Mucosa of descending colon (tissue), 3 donors: Measurements from ENCODE around the gene OPCML. TPM values are rescaled to one million over a fixed set of nuclear protein-coding genes. Genes with fewer than 3 reads are reported as not detected.

ENCODE experiments used
- ATAC-seq: fragments of 200-7000 bp; cut with Tn5 transposase; one replicate; pipeline ENCODE4 v1.9.1; 2020; ENCODE audit warnings: mild to moderate bottlenecking, moderate library complexity
- DNase-seq, 3 donors: peaks; one replicate each; pipeline ENCODE4 v3.0.0-alpha.2; 2020
- H3K36me3 ChIP-seq: fragments of 200-600 bp; one replicate; pipeline ENCODE4 v1.8.0; 2021; ENCODE audit warnings: low read depth, mild to moderate bottlenecking
- H3K4me1 ChIP-seq: fragments of 200-600 bp; one replicate; pipeline ENCODE4 v1.8.0; 2021; ENCODE audit warnings: low read depth, mild to moderate bottlenecking
- H3K4me3 ChIP-seq: fragments of 200-600 bp; one replicate; pipeline ENCODE4 v1.8.0; 2021; ENCODE audit warnings: mild to moderate bottlenecking
- H3K9me3 ChIP-seq: fragments of 200-600 bp; one replicate; pipeline ENCODE4 v1.8.0; 2021; ENCODE audit warnings: mild to moderate bottlenecking
- CTCF ChIP-seq: fragments of 200-600 bp; IDR thresholded peaks from one replicate; pipeline ENCODE4 v1.8.0; 2022; ENCODE audit warnings: antibody characterized with exemption, mild to moderate bottlenecking
- intact Hi-C, 2 donors: fragments of 100-400 bp; cut with DNase I in 1 of 2; cut with micrococcal nuclease in 1 of 2; formaldehyde crosslinking; loops; one replicate each; pipeline versions ENCODE4 v1.11.0 to v1.11.1; 2022; cut with DNase I, micrococcal nuclease
- total RNA-seq, 3 donors: library from RNA; stranded (reverse); fragmentation: NEBNext Ultra II Directional in 2 of 3; extraction: Animal tissue kit (Norgen Biotek cat#: 25700) in 2 of 3; gene quantifications; one replicate each; pipeline versions ENCODE4 v1.2.1 to v1.2.4, GENCODE V29; 2021 to 2023
- donor health status: DM: no; HTN: no; CAD: no; lungs with moderate emphysema.
- donor health status: DM: no; HTN: no; CAD: no.
- donor health status: DM: no; HTN: yes; CAD: no.

The OPCML gene
- total RNA-seq, 3 donors from 2014 or later: 0.10 to 0.47 TPM; not detected in 1

- TF ChIP-seq CTCF: no peak
- Histone ChIP-seq H3K36me3 (no peaks in the 10 kb centered on the region), H3K9me3 (no peaks in the 10 kb centered on the region), H3K4me3 (no peak overlapping the region), H3K4me1 (no peaks in the 10 kb centered on the region)
- intact Hi-C loops: no loop called here
- ATAC-seq (no peak), DNase-seq (no peak)
Observed at GRCh38 chr11:133070791-133071190, 461.5 kb downstream of the OPCML start.

DNA sequence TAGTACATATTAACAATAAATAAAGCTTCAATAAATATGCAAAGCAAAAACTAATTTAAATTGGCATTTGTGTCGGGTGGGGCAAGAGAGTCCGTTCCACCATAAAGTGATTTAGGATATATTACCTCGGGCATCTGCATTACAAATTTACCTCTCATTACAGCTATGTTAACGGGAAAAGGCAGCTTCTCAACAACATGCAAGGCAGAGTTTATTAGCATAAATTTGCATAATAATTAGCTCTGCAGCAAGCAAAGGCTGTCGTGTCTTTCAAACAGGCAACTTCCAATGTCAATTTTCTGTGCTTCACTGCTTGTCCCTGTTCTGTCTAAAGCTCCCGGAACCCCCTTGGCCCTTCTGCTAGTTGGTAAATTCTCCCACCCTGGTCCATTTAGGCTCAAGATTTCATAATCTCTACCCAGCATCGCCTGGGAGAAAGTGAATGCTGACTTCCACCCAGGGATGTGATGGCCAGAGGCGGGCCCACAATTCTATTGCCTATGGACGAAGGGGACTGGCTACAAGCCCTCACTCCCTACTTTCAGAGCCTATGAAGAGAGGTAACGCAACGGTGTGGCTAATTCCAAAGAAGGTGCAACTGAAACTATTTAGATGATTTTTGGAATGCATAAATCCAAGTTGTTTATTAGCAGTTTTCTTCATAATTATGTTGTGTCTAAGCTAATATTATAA, 462.1 kb downstream of the OPCML start:
- DNase-seq (no peak), ATAC-seq (no peak)
- Histone ChIP-seq H3K9me3 (no peaks in the 10 kb centered on the region), H3K4me3 (no peak overlapping the region), H3K36me3 (no peaks in the 10 kb centered on the region), H3K4me1 (no peaks in the 10 kb centered on the region)
- no peak for TF ChIP-seq CTCF
- intact Hi-C loops: no loop called here

DNA sequence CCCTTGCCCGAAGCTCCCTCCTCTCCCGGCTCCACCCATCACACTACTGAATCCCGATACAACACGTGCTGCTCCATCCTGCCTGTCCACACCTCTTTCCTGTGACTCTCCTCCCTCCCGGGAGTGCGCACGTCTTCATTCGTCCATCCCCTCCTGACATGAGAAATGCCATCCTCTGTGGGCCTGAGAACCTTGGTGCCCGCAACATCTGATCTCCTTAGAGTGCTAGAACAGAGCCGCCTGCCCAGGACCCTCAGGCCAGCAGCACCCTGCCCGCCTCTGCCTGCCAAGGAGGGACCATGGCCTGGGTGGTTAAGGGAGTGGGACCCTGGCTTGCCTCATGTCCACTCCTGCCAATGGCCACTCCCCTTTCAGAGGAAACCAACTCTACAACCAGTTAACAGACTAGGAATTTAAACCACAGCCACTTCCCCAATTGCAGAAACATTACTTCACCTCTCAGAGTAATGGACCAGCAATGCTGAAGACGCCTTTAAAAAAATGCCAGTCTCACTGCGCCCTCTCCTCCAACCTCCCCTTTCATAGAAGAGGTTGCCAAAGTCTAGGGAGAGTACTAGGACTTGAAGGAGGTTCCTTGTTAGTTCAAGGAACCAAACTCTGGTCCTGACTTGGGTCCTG, 466.3 kb downstream of the OPCML start:
- Histone ChIP-seq H3K36me3 (no peaks in the 10 kb centered on the region), H3K4me1 (no peaks in the 10 kb centered on the region), H3K9me3 (no peaks in the 10 kb centered on the region), H3K4me3 (no peak overlapping the region)
- no peak for TF ChIP-seq CTCF
- DNase-seq: no peak
- ATAC-seq: no peak
- intact Hi-C loops: no loop called here

- ATAC-seq (no peak), DNase-seq (no peak)
- Histone ChIP-seq H3K4me1 (no peaks in the 10 kb centered on the region), H3K4me3 (no peak overlapping the region), H3K9me3 (no peaks in the 10 kb centered on the region), H3K36me3 (no peaks in the 10 kb centered on the region)
- intact Hi-C loops: no loop called here
- no peak for TF ChIP-seq CTCF
Observed at GRCh38 chr11:133064961-133065360, 467.3 kb downstream of the OPCML start.

GRCh38 chr11:133064152-133064877, 468.0 kb downstream of the OPCML start:
- intact Hi-C loops: no loop called here
- TF ChIP-seq CTCF: no peak
- peak; percentile 60 for ATAC-seq

More at GRCh38 chr11:133064152-133064877, 468.0 kb downstream of the OPCML start:
- Histone ChIP-seq H3K9me3 (no peaks in the 10 kb centered on the region), H3K4me3 (peak overlapping the region; percentile 14), H3K4me1 (no peaks in the 10 kb centered on the region), H3K36me3 (no peaks in the 10 kb centered on the region)
- DNase-seq: peak in 2 of 3 donors; percentile 25 to 50
